Heart left ventricle (tissue), 13 donors: Measurements from ENCODE around the gene OLFML3.

Experiments
- POLR2A ChIP-seq, 2 donors: fragments of 450-650 bp; IDR thresholded peaks; one replicate each; pipeline ENCODE4 v1.6.1; 2017; ENCODE audit warnings: antibody characterized with exemption in 2 of 2, mild to moderate bottlenecking in 2 of 2, moderate library complexity in 2 of 2
- TF ChIP-seq, protein P1 (sequence below), 12 donors: fragments of 200-600 bp; sonication (generic) in 4 of 12; IDR thresholded peaks; one replicate each; pipeline versions ENCODE4 v1.5.0 to v1.8.0; 2018 to 2022; ENCODE audit warnings: antibody characterized with exemption in 12 of 12, mild to moderate bottlenecking in 5 of 12
- donor health status: ischemic (EF 13 %, LVEDD 7.1; RV severe dilation, severe dysfunction).
- donor health status: DM: no; HTN: yes; CAD: no.
- donor health status: DM: no; HTN: no; CAD: no.
- donor health status: ischemic (EF 25% LVEDD 6.9; RV normal size, moderate dysfunction).
- donor health status: ischemic (EF 25% LVEDD 5.7; RV mildly dilated, moderate dysfunction).
- donor health status: ischemic (EF 35%, LVEDD 5.7; RV mildly dilated, moderate dysfunction).
- donor health status: nonischemic (EF 11% LVEDD 7.7; RV severe dilation, severe dysfunction).
- donor health status: DM: yes; HTN: yes; CAD: no.
- donor health status: PGD.
- donor health status: ischemic (EF 29% LVEDD 5.4; RV normal size, mild dysfunction).
- donor health status: nonischemic (EF 23%, LVEDD 6.1; RV moderate dilation, normal function).

DNA sequence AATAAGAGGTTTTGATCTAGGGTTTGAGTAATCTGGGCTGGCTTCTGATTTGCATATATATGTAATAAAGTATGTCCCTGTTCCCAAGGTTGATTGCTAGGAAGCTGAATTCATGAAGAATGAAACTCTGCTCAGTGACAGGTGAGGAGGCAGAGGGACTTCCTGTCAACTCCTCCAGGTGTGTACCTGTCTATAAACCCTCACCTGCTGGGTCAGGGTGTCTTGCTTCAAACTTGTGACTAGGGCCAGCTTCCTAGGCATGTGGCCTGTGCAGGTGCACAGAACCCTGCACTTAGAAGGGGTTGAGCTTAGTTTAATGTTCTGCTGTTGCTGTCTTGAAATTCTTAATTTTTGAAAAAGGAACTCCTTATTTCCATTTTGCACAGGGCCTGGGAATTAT lies 21.1 kb downstream of the OLFML3 start:
- TF ChIP-seq, protein P1, sequence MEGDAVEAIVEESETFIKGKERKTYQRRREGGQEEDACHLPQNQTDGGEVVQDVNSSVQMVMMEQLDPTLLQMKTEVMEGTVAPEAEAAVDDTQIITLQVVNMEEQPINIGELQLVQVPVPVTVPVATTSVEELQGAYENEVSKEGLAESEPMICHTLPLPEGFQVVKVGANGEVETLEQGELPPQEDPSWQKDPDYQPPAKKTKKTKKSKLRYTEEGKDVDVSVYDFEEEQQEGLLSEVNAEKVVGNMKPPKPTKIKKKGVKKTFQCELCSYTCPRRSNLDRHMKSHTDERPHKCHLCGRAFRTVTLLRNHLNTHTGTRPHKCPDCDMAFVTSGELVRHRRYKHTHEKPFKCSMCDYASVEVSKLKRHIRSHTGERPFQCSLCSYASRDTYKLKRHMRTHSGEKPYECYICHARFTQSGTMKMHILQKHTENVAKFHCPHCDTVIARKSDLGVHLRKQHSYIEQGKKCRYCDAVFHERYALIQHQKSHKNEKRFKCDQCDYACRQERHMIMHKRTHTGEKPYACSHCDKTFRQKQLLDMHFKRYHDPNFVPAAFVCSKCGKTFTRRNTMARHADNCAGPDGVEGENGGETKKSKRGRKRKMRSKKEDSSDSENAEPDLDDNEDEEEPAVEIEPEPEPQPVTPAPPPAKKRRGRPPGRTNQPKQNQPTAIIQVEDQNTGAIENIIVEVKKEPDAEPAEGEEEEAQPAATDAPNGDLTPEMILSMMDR (IDR thresholded peaks at IDR 0.05): no peak
- TF ChIP-seq POLR2A (IDR thresholded peaks at IDR 0.05): no peak
